ENCODE data around the gene MYPN.
A peak's percentile ranks its signal among the peaks of the same experiment; 100 is the strongest.

MYPN gene

DNA sequence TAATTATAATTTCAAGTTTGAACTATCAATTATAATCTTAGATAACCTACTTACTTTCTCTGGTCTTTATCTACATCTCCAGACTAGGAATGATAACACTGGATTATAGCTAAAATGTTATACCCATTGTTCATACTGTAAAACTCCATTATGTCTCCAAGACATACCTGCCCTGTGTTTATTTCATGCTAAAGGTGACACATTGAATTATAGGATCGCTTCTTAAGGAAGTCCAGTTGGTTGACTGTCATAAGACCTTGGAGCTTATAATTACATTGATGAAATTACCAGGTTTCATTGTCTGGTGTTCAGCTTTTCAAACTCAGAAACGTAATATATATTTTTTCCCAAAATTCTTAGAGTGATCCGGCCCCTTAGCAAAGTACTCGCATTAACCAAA, 18.7 kb upstream of the MYPN start:
- TF ChIP-seq, protein P1, sequence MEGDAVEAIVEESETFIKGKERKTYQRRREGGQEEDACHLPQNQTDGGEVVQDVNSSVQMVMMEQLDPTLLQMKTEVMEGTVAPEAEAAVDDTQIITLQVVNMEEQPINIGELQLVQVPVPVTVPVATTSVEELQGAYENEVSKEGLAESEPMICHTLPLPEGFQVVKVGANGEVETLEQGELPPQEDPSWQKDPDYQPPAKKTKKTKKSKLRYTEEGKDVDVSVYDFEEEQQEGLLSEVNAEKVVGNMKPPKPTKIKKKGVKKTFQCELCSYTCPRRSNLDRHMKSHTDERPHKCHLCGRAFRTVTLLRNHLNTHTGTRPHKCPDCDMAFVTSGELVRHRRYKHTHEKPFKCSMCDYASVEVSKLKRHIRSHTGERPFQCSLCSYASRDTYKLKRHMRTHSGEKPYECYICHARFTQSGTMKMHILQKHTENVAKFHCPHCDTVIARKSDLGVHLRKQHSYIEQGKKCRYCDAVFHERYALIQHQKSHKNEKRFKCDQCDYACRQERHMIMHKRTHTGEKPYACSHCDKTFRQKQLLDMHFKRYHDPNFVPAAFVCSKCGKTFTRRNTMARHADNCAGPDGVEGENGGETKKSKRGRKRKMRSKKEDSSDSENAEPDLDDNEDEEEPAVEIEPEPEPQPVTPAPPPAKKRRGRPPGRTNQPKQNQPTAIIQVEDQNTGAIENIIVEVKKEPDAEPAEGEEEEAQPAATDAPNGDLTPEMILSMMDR (IDR thresholded peaks at IDR 0.05; ENCODE audit: low read length, missing control alignments), result no peak
- H3K4me3 ChIP-seq (replicated peaks; ENCODE audit: low read depth, low read length), result no peak overlapping the region
- no peak for DNase-seq (ENCODE audit: low read depth)

DNA sequence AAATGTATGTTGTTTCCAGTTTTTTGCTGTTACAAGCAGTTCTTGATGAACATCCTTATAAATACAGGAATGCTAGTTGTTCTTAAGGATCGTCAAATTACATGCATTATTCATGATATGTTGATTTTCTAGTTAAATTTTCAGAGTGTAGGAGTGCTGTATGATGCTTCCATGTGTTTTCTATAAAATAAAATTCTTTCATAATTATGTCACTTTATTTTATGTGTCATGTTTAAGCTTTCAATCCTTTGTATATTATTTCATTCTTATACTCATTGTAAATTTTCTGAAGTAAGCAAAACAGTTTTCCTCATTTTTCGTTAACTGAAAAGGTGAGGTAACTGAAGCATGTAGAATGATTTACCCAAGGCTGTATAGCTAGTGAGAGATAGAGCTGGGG, 16.8 kb upstream of the MYPN start:
- H3K4me3 ChIP-seq (replicated peaks; ENCODE audit: low read depth, low read length), result no peak overlapping the region
- TF ChIP-seq, protein P1 (IDR thresholded peaks at IDR 0.05; ENCODE audit: low read length, missing control alignments), result no peak
- DNase-seq (ENCODE audit: low read depth), result no peak

DNA sequence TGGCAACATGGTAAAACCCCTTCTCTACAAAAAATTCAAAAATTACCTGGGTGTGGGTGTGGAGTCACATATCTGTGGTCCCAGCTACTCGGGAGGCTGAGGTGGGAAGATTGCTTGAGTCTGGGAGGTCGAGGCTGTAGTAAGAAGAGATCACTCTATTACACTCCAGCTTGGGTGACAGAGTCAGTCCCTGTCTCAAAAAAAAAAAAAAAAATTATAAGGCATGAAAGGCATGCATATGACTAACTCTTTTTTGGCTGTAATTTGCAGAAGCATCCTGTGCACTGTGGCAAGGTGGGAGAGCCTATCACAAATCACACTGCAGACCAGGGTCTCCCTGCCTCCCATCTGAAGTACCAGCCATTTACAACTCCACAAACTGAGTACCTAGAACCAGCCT, 14.1 kb upstream of the MYPN start:
- H3K4me3 ChIP-seq (replicated peaks; ENCODE audit: low read depth, low read length), result no peak overlapping the region
- peak; percentile 42 for DNase-seq (ENCODE audit: low read depth)
- TF ChIP-seq, protein P1 (IDR thresholded peaks at IDR 0.05; ENCODE audit: low read length, missing control alignments), result no peak

DNA sequence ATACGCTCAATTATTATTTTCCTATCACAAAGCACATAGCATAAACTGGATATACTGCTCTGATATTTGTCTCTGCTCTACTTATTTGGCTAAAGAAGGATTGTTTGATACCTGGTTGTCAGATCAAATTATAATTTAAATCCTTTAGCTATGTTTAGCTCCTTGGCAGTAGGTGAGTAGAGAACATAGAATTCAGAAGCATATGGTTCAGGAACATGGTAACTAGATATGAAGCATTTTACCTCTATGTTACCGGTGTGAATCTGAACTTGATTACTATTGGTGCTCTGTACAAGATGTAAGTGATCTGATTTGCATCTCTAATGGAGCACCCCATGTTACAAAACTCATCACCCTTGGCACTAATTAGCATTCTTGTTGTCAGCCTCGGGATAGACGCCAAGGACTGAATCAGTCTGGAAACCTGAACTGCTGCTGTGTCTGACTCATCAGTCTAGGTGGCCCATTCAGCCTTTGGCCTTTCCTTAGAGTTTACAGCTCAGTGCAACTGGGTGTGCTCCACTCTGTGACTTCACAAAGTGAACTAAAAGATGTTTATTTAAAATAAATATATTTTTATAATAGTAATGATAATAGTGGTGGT, 12.3 kb upstream of the MYPN start:
- TF ChIP-seq, protein P1 (IDR thresholded peaks at IDR 0.05; ENCODE audit: low read length, missing control alignments), result no peak

DNA sequence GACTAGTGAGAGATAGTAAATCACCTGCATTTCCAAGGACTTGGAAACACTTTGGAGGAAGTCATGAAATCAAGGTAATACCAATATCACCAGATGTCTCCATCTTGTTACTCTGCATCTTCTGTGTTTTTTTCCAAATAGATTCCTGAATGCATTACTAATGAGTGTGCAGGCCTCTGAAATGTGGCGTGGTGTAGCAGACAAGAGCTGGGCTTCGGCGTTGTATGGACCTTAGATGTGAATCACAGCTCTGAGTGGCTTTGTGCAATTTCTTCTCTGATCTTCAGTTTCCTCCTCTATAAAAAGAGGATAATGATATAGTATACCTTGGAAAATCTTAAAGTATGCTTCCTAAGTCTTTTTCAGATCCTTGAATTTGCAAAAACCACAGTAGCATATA, 9.6 kb upstream of the MYPN start:
- H3K4me3 ChIP-seq (replicated peaks; ENCODE audit: low read depth, low read length), result no peak overlapping the region
- peak; percentile 29 for DNase-seq (ENCODE audit: low read depth)
- TF ChIP-seq, protein P1 (IDR thresholded peaks at IDR 0.05; ENCODE audit: low read length, missing control alignments), result no peak

More for the DNA sequence above, 12.3 kb upstream of the MYPN start:
- H3K4me3 ChIP-seq (replicated peaks; ENCODE audit: low read depth, low read length), result no peak overlapping the region
- peak; percentile 71 for DNase-seq (ENCODE audit: low read depth)

DNA sequence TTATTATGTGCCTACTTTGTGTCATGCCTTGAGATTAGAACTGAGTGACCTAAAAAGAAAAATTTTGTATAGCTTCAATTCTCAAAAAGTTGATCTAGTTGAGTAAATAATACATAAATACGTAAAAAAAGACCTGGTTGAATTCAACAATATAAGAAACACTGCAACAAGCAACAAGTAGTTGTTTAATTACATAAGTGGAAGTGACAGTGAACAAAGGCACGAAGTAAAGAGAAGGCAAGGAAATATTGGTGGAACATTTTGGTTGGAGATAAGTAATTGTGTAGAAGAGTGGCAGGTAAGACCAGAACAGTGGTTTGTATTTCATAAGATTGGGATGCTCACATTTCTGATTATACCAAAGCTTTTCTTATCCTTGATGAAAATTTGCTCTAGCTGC, 8.2 kb upstream of the MYPN start:
- H3K4me3 ChIP-seq (replicated peaks; ENCODE audit: low read depth, low read length), result no peak overlapping the region
- no peak for DNase-seq (ENCODE audit: low read depth)
- TF ChIP-seq, protein P1 (IDR thresholded peaks at IDR 0.05; ENCODE audit: low read length, missing control alignments), result no peak

DNA sequence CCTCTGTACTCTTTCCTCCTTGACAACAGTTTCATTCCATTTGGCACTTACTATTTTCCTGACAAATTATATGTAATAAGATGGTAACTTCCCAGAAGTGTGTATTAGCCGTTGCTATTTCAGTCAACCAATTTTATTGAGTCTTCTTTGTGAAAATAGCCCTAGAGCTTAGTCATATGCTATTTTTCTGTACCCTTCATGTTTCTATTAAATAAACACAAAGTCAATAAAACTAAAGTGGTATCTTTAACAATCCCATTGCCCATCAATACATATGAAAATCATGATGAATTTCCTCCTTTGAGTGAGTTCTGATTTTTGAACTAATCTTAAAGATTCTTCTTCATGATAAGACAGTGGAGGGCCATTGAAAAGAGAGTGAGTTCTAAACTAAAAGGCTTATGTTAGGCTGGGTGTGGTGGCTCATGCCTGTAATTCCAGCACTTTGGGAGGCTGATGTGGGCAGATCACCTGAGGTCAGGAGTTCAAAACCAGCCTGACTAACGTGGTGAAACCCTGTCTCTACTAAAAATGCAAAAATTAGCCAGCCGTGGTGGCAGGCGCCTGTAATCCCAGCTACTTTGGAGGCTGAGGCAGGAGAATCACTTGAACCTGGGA, 5.9 kb upstream of the MYPN start:
- TF ChIP-seq, protein P1 (IDR thresholded peaks at IDR 0.05; ENCODE audit: low read length, missing control alignments), result no peak
- no peak overlapping the region for H3K4me3 ChIP-seq (replicated peaks; ENCODE audit: low read depth, low read length)
- DNase-seq (ENCODE audit: low read depth), result no peak

All from fibroblast of pulmonary artery (primary cell).